Hematopoietic multipotent progenitor cell treated with erythropoietin and hydrocortisone succinate and interleukin-3 and kit ligand, for 17 days (in vitro differentiated cells): ENCODE data around the gene COX14.
A peak's percentile ranks its signal among the peaks of the same experiment; 100 is the strongest.
"Not testable (repeated sequence)": the region's sequence is repeated elsewhere in the genome, so short reads cannot be mapped to it uniquely, and the experiment has no call there.

Experiments used
- DNase-seq: peaks from one replicate; pipeline ENCODE4 v3.0.0-alpha.2; 2015; ENCODE audit warnings: low spot score

The COX14 gene

GRCh38 chr12:50107416-50108268, 4.4 kb upstream of the COX14 start:
- DNase-seq, result no peak

GRCh38 chr12:50109319-50109718, 2.7 kb upstream of the COX14 start:
- no peak for DNase-seq

- peak; percentile 45 for DNase-seq
Observed at GRCh38 chr12:50110127-50110761, 1.8 kb upstream of the COX14 start.

GRCh38 chr12:50110762-50111351, 1.2 kb upstream of the COX14 start:
- no peak for DNase-seq

GRCh38 chr12:50111395-50111692, 692 bp upstream of the COX14 start:
- no peak for DNase-seq

GRCh38 chr12:50112456-50113218, 601 bp downstream of the COX14 start:
- DNase-seq, result peak; percentile 52

- DNase-seq, result no peak
Observed at GRCh38 chr12:50117057-50117622, 5.1 kb downstream of the COX14 start.

GRCh38 chr12:50119387-50119786, 7.4 kb downstream of the COX14 start:
- no peak for DNase-seq

GRCh38 chr12:50120521-50120920, 8.5 kb downstream of the COX14 start:
- no peak for DNase-seq

GRCh38 chr12:50120953-50121352, 8.9 kb downstream of the COX14 start:
- no peak for DNase-seq

- DNase-seq, result no peak
Observed at GRCh38 chr12:50121641-50122040, 9.6 kb downstream of the COX14 start.

GRCh38 chr12:50123203-50123602, 11.2 kb downstream of the COX14 start:
- no peak for DNase-seq

- no peak for DNase-seq
Observed at GRCh38 chr12:50127546-50127945, 15.5 kb downstream of the COX14 start.

GRCh38 chr12:50129290-50129689, 17.3 kb downstream of the COX14 start:
- no peak for DNase-seq

GRCh38 chr12:50132505-50133135, 20.6 kb downstream of the COX14 start:
- DNase-seq, result peak; percentile 78

GRCh38 chr12:50142993-50143392, 31.0 kb downstream of the COX14 start:
- no peak for DNase-seq

- DNase-seq, result no peak
Observed at GRCh38 chr12:50145439-50145838, 33.4 kb downstream of the COX14 start.

- DNase-seq, result no peak
Observed at GRCh38 chr12:50147281-50147680, 35.2 kb downstream of the COX14 start.

- DNase-seq, result not testable (repeated sequence)
Observed at GRCh38 chr12:50148011-50148410, 36.0 kb downstream of the COX14 start.

GRCh38 chr12:50149311-50149710, 37.3 kb downstream of the COX14 start:
- no peak for DNase-seq

GRCh38 chr12:50151047-50151687, 39.1 kb downstream of the COX14 start:
- no peak for DNase-seq
